NCI-H1092 (cell line): Measurements from ENCODE around the gene KREMEN1.

ENCODE experiments used
- DNase-seq: peaks from one replicate; lab custom pipeline; 2025; lab: John Stamatoyannopoulos, UW

Gene KREMEN1

GRCh38 chr22:29048822-29049654, 23.8 kb upstream of the KREMEN1 start:
- no peak for DNase-seq

- DNase-seq: no peak
Measured at GRCh38 chr22:29049655-29050263, 23.1 kb upstream of the KREMEN1 start.

- no peak for DNase-seq
Measured at GRCh38 chr22:29050457-29050856, 22.4 kb upstream of the KREMEN1 start.

- no peak for DNase-seq
Measured at GRCh38 chr22:29053048-29053702, 19.7 kb upstream of the KREMEN1 start.

GRCh38 chr22:29054251-29054767, 18.5 kb upstream of the KREMEN1 start:
- no peak for DNase-seq

GRCh38 chr22:29055192-29055830, 17.5 kb upstream of the KREMEN1 start:
- DNase-seq: no peak

GRCh38 chr22:29056472-29056871, 16.4 kb upstream of the KREMEN1 start:
- DNase-seq: no peak

- no peak for DNase-seq
Measured at GRCh38 chr22:29060251-29060869, 12.5 kb upstream of the KREMEN1 start.

- DNase-seq: no peak
Measured at GRCh38 chr22:29060931-29061330, 11.9 kb upstream of the KREMEN1 start.

GRCh38 chr22:29061773-29062172, 11.1 kb upstream of the KREMEN1 start, which contains the start of gene C22orf31:
Gene C22orf31, minus strand, starts transcription at chr22:29061831. Its CDS starts 39 bp downstream, at chr22:29061792.
- no peak for DNase-seq

- no peak for DNase-seq
Measured at GRCh38 chr22:29062286-29062821, 10.5 kb upstream of the KREMEN1 start.

- no peak for DNase-seq
Measured at GRCh38 chr22:29065468-29066190, 7.2 kb upstream of the KREMEN1 start.

- no peak for DNase-seq
Measured at GRCh38 chr22:29069463-29069862, 3.4 kb upstream of the KREMEN1 start.

GRCh38 chr22:29070490-29070889, 2.3 kb upstream of the KREMEN1 start:
- DNase-seq: no peak

GRCh38 chr22:29071261-29072045, 1.4 kb upstream of the KREMEN1 start:
- no peak for DNase-seq

- DNase-seq: peak; percentile 43
Measured at GRCh38 chr22:29072193-29072978, 449 bp upstream of the KREMEN1 start.

- DNase-seq: no peak
Measured at GRCh38 chr22:29073618-29074275, 912 bp downstream of the KREMEN1 start.

- no peak for DNase-seq
Measured at GRCh38 chr22:29074276-29074772, 1.5 kb downstream of the KREMEN1 start.
